HEK293 (cell line): ENCODE results near the gene BICRAL.
A peak's percentile ranks its signal among the peaks of the same experiment; 100 is the strongest.

Experiments
- CTCF ChIA-PET: fragments of 350-600 bp; formaldehyde crosslinking; extraction: SDS; loops from one replicate; lab custom pipeline; 2021; ENCODE audit warnings: antibody characterized with exemption; lab: Yijun Ruan, JAX
- POLR2A ChIA-PET: fragments of 300-600 bp; formaldehyde crosslinking; extraction: SDS; loops from one replicate; lab custom pipeline; 2020; ENCODE audit warnings: antibody characterized with exemption, inconsistent platforms; lab: Yijun Ruan, JAX
- H3K27ac ChIP-seq: fragments of 200-500 bp; sonication (Bioruptor generic); 2 replicates; pipeline ENCODE4 v1.5.1; 2014; ENCODE audit warnings: low read depth, low read length, control low read depth, inconsistent platforms; ENCODE audit errors: extremely low read depth
- H3K36me3 ChIP-seq, 2 experiments: fragments of 200-500 bp in 1 of 2; sonication (Bioruptor generic) in 1 of 2; 1 replicate in 1 of 2; 2 replicates in 1 of 2; pipeline ENCODE4 v1.5.1; 2014 to 2017; ENCODE audit warnings: inconsistent platforms in 2 of 2, low read length in 2 of 2; ENCODE audit not compliant: control insufficient read depth in 2 of 2, insufficient read depth in 1 of 2
- H3K4me1 ChIP-seq: fragments of 200-500 bp; sonication (Bioruptor generic); 2 replicates; pipeline ENCODE4 v1.5.1; 2014; ENCODE audit warnings: mild to moderate bottlenecking, low read length, inconsistent platforms; ENCODE audit not compliant: control insufficient read depth, insufficient read depth
- H3K4me3 ChIP-seq: 2 replicates; pipeline ENCODE4 v1.5.1; 2011; ENCODE audit warnings: low read depth, mild to moderate bottlenecking, control low read depth, low read length, moderate library complexity
- H3K9me3 ChIP-seq: fragments of 200-500 bp; sonication (Bioruptor generic); 2 replicates; pipeline ENCODE4 v1.5.1; 2014; ENCODE audit warnings: low read depth, low read length, inconsistent platforms; ENCODE audit not compliant: control insufficient read depth, insufficient read depth
- FEZF1 ChIP-seq: fragments of 450-650 bp; formaldehyde crosslinking; IDR thresholded peaks from 2 replicates; pipeline ENCODE4 v1.5.1; 2016; ENCODE audit warnings: missing biosample characterization, missing genetic modification characterization
- GLIS1 ChIP-seq: fragments of 450-650 bp; formaldehyde crosslinking; IDR thresholded peaks from 2 replicates; pipeline ENCODE4 v1.5.1; 2016; ENCODE audit warnings: missing biosample characterization, missing genetic modification characterization
- KLF9 ChIP-seq: fragments of 450-650 bp; formaldehyde crosslinking; IDR thresholded peaks from 2 replicates; pipeline ENCODE4 v1.5.1; 2016; ENCODE audit warnings: missing biosample characterization, missing genetic modification characterization, low read depth
- OSR2 ChIP-seq: fragments of 450-650 bp; formaldehyde crosslinking; IDR thresholded peaks from 2 replicates; pipeline ENCODE4 v1.5.1; 2016; ENCODE audit warnings: missing biosample characterization, missing genetic modification characterization
- PRDM10 ChIP-seq: fragments of 450-650 bp; formaldehyde crosslinking; IDR thresholded peaks from 2 replicates; pipeline ENCODE4 v1.5.1; 2016; ENCODE audit warnings: missing biosample characterization, missing genetic modification characterization
- REST ChIP-seq: fragments of 450-650 bp; formaldehyde crosslinking; IDR thresholded peaks from 2 replicates; pipeline ENCODE4 v1.5.1; 2016; ENCODE audit warnings: missing biosample characterization, missing genetic modification characterization
- ZBTB17 ChIP-seq: fragments of 450-650 bp; formaldehyde crosslinking; IDR thresholded peaks from 2 replicates; pipeline ENCODE4 v1.5.1; 2016; ENCODE audit warnings: missing biosample characterization, missing genetic modification characterization
- ZBTB8A ChIP-seq: fragments of 450-650 bp; formaldehyde crosslinking; IDR thresholded peaks from 2 replicates; pipeline ENCODE4 v1.5.1; 2016; ENCODE audit warnings: missing biosample characterization, missing genetic modification characterization
- ZNF18 ChIP-seq: fragments of 450-650 bp; formaldehyde crosslinking; IDR thresholded peaks from 2 replicates; pipeline ENCODE4 v1.5.1; 2016; ENCODE audit warnings: missing biosample characterization, missing genetic modification characterization
- ZNF248 ChIP-seq: fragments of 450-650 bp; formaldehyde crosslinking; IDR thresholded peaks from 2 replicates; pipeline ENCODE4 v1.5.1; 2017; ENCODE audit warnings: missing biosample characterization, missing genetic modification characterization
- ZNF335 ChIP-seq: fragments of 450-650 bp; formaldehyde crosslinking; conservative IDR thresholded peaks from 2 replicates; pipeline ENCODE4 v1.5.1; 2016; ENCODE audit warnings: missing biosample characterization, missing genetic modification characterization
- ZNF362 ChIP-seq: fragments of 450-650 bp; formaldehyde crosslinking; IDR thresholded peaks from 2 replicates; pipeline ENCODE4 v1.5.1; 2016; ENCODE audit warnings: missing biosample characterization, missing genetic modification characterization
- ZNF513 ChIP-seq: fragments of 450-650 bp; IDR thresholded peaks from 2 replicates; pipeline ENCODE4 v1.5.1; 2018; ENCODE audit warnings: missing biosample characterization, missing genetic modification characterization

The BICRAL gene

GRCh38 chr6:42845327-42845694, 63.5 kb downstream of the BICRAL start:
- TF ChIP-seq ZNF362 (tag by site-specific recombination) (0 out of 2 replicates have a peak, but pooled peaks have one; percentile 6), ZNF335 (tag by site-specific recombination) (no peak)
- no peaks in the 10 kb centered on the region for H3K36me3 ChIP-seq
- no peaks in the 10 kb centered on the region for H3K4me1 ChIP-seq
- H3K9me3 ChIP-seq: no peaks in the 10 kb centered on the region
- ChIA-PET POLR2A (interaction anchor here (0.8 to 0.9 kb wide), 2 partner anchors 34 to 100 kb away, joined by 4 read pairs; partner anchors contain the start of genes RPL7L1 and TBCC), CTCF (interaction anchor here (0.6 to 1.1 kb wide), 2 partner anchors 72 to 183 kb away, joined by 3 read pairs; no protein-coding TSS in a partner anchor)
- no peak overlapping the region for H3K4me3 ChIP-seq
- no peak overlapping the region for H3K27ac ChIP-seq

- Histone ChIP-seq H3K27ac (no peak overlapping the region), H3K9me3 (no peaks in the 10 kb centered on the region), H3K4me3 (no peak overlapping the region), H3K4me1 (no peaks in the 10 kb centered on the region), H3K36me3 (no peaks in the 10 kb centered on the region)
- ChIA-PET CTCF (no interaction called here), POLR2A (no interaction called here)
- TF ChIP-seq ZNF248 (no peak), OSR2 (tag by site-specific recombination) (no peak), PRDM10 (peak; percentile 79), ZNF18 (tag by site-specific recombination) (no peak), GLIS1 (tag by site-specific recombination) (no peak), REST (no peak), FEZF1 (tag by site-specific recombination) (0 out of 2 replicates have a peak, but pooled peaks have one; percentile 14), ZBTB17 (tag by site-specific recombination) (no peak), KLF9 (tag by site-specific recombination) (no peak), ZNF513 (tag by site-specific recombination) (no peak), ZBTB8A (peak; percentile 41; the same call in 1 of the 2 replicates)
Observed at GRCh38 chr6:42846505-42846904, 64.7 kb downstream of the BICRAL start.
